Retinal pigment epithelial cell (primary cell): ENCODE data around the gene SMKR1.

ENCODE experiments used
- DNase-seq: peaks from one replicate; pipeline ENCODE4 v3.0.0-alpha.2; 2010; ENCODE audit warnings: low read depth
- H3K4me3 ChIP-seq: 2 replicates; pipeline ENCODE4 v1.5.1; 2011; ENCODE audit warnings: mild to moderate bottlenecking, low read length, control low read depth, moderate library complexity
- CTCF ChIP-seq: conservative IDR thresholded peaks from 2 replicates; pipeline ENCODE4 v1.5.1; 2011; ENCODE audit warnings: low read depth, low read length, control low read depth, inconsistent platforms

Gene SMKR1

GRCh38 chr7:129458171-129458570, 44.2 kb upstream of the SMKR1 start:
- H3K4me3 ChIP-seq = no peak overlapping the region
- TF ChIP-seq CTCF = no peak
- no peak for DNase-seq

GRCh38 chr7:129461809-129462208, 40.5 kb upstream of the SMKR1 start:
- no peak for TF ChIP-seq CTCF
- no peak overlapping the region for H3K4me3 ChIP-seq
- DNase-seq = no peak

- DNase-seq = no peak
- no peak overlapping the region for H3K4me3 ChIP-seq
- TF ChIP-seq CTCF = no peak
These were observed 39.9 kb upstream of the SMKR1 start for GRCh38 chr7:129462420-129462819.

- DNase-seq = no peak
- TF ChIP-seq CTCF = no peak
These were observed 38.1 kb upstream of the SMKR1 start for GRCh38 chr7:129464194-129464593.

GRCh38 chr7:129465080-129465479, 37.3 kb upstream of the SMKR1 start:
- H3K4me3 ChIP-seq = no peak overlapping the region
- DNase-seq = no peak
- TF ChIP-seq CTCF = no peak

More at GRCh38 chr7:129464194-129464593, 38.1 kb upstream of the SMKR1 start:
- no peak overlapping the region for H3K4me3 ChIP-seq

GRCh38 chr7:129466796-129467195, 35.5 kb upstream of the SMKR1 start:
- DNase-seq = no peak
- TF ChIP-seq CTCF = no peak
- H3K4me3 ChIP-seq = no peak overlapping the region

- peak; percentile 96 for DNase-seq
- no peak for TF ChIP-seq CTCF
- H3K4me3 ChIP-seq = no peak overlapping the region
These were observed 34.2 kb upstream of the SMKR1 start for GRCh38 chr7:129468087-129468486.
